Subcutaneous adipose tissue (tissue), 4 donors: ENCODE data around the gene PINK1. TPM values are rescaled to one million over a fixed set of nuclear protein-coding genes. Genes with fewer than 3 reads are reported as not detected.

Experiments used
- CTCF ChIP-seq: fragments of 450-650 bp; IDR thresholded peaks from one replicate; pipeline ENCODE4 v1.5.1; 2016; ENCODE audit warnings: low read depth, mild to moderate bottlenecking, control low read depth, antibody characterized with exemption, moderate library complexity
- total RNA-seq, 4 donors: library from RNA; depleted of rRNA; stranded (reverse); fragments of >200 nt; gene quantifications; one replicate each; pipeline ENCODE4 v1.1.0, GENCODE V29; 2016

The PINK1 gene
- total RNA-seq, 4 donors from 2014 or later: 73.7 to 169 (median 129) TPM

GRCh38 chr1:20691872-20692271, 58.6 kb downstream of the PINK1 start:
- TF ChIP-seq CTCF: no peak

- TF ChIP-seq CTCF: no peak
Observed at GRCh38 chr1:20693623-20694022, 60.4 kb downstream of the PINK1 start.

- TF ChIP-seq CTCF: no peak
Observed at GRCh38 chr1:20695515-20695914, 62.3 kb downstream of the PINK1 start.

- no peak for TF ChIP-seq CTCF
Observed at GRCh38 chr1:20696397-20697333, 63.4 kb downstream of the PINK1 start.

- no peak for TF ChIP-seq CTCF
Observed at GRCh38 chr1:20697563-20697962, 64.3 kb downstream of the PINK1 start.

- TF ChIP-seq CTCF: no peak
Observed at GRCh38 chr1:20698195-20698910, 65.1 kb downstream of the PINK1 start.

- no peak for TF ChIP-seq CTCF
Observed at GRCh38 chr1:20699558-20699957, 66.3 kb downstream of the PINK1 start.
